Thyroid gland (tissue), 4 donors: ENCODE data around the gene COL8A1. TPM values are rescaled to one million over a fixed set of nuclear protein-coding genes. Genes with fewer than 3 reads are reported as not detected.

ENCODE experiments used
- DNase-seq, 2 donors: peaks; one replicate each; pipeline ENCODE4 v3.0.0-alpha.2; 2019
- H3K27ac ChIP-seq, 3 donors: fragments of 200-600 bp; sonication (generic); 1 replicate in 2 of 3; 2 replicates in 1 of 3; pipeline ENCODE4 v1.5.1; 2016 to 2019; ENCODE audit warnings: mild to moderate bottlenecking in 1 of 3, moderate library complexity in 1 of 3
- H3K27me3 ChIP-seq: fragments of 200-600 bp; sonication (generic); one replicate; pipeline ENCODE4 v1.5.1; 2019
- H3K36me3 ChIP-seq, 2 donors: fragments of 200-600 bp; sonication (generic); one replicate each; pipeline ENCODE4 v1.5.1; 2016 to 2019
- H3K4me1 ChIP-seq, 2 donors: fragments of 200-600 bp; sonication (generic); one replicate each; pipeline ENCODE4 v1.5.1; 2017 to 2019
- H3K4me3 ChIP-seq, 3 donors: fragments of 200-600 bp; sonication (generic); replicated peaks in 1 of 3; 1 replicate in 2 of 3; 2 replicates in 1 of 3; pipeline ENCODE4 v1.5.1; 2016; ENCODE audit warnings: mild to moderate bottlenecking in 1 of 3
- H3K9me3 ChIP-seq: fragments of 200-600 bp; sonication (generic); one replicate; pipeline ENCODE4 v1.5.1; 2017
- POLR2A ChIP-seq, 2 donors: fragments of 450-650 bp; IDR thresholded peaks; one replicate each; pipeline ENCODE4 v1.6.1; 2017; ENCODE audit warnings: antibody characterized with exemption in 2 of 2, mild to moderate bottlenecking in 2 of 2, moderate library complexity in 1 of 2
- WGBS, 2 donors: methylation state at CpG; one replicate each; pipeline ENCODE4 v1.1.5; 2017; 5-methylcytosine and 5-hydroxymethylcytosine counted together
- intact Hi-C: fragments of 100-400 bp; cut with DNase I; formaldehyde crosslinking; loops from one replicate; pipeline ENCODE4 v1.15.1; 2023
- total RNA-seq, 4 donors: library from RNA; depleted of rRNA; stranded (reverse); fragments of >200 nt; gene quantifications; one replicate each; pipeline ENCODE4 v1.2.3, GENCODE V29; 2016
- TF ChIP-seq, protein P1 (sequence below), 6 experiments: fragments of 200-600 bp in 3 of 6; fragments of 450-650 bp in 3 of 6; sonication (generic) in 3 of 6; IDR thresholded peaks; one replicate each; pipeline ENCODE4 v1.5.1; 2016 to 2019; ENCODE audit warnings: antibody characterized with exemption in 6 of 6, mild to moderate bottlenecking in 2 of 6, inconsistent platforms in 1 of 6, moderate library complexity in 1 of 6

The COL8A1 gene
- total RNA-seq, 4 donors from 2014 or later, result 65.6 to 156 (median 95.6) TPM

DNA sequence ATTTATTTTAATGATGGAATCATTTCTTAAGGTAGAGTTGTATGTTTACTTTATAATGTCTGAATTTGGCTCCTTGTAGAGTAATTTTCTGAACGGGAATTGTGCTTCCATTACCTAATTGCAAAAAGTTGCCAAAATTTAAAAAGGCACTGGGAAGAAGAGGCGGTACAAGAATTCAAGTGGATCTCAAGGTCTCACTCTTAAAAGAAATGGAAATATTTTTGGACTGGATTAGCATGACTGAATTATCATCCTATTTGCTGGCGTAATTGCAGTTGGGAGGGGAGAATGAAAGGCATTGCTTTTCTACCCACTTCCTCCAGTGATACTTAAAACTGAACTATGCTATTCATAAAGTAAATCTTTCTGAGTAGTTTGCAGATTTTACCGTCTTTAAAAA lies 46.2 kb downstream of the COL8A1 start:
- no peaks in the 10 kb centered on the region for H3K9me3 ChIP-seq
- no peak for DNase-seq
- no peaks in the 10 kb centered on the region for H3K36me3 ChIP-seq
- peaks cover 33 to 37% of the 10 kb centered on the region in 2 donors for H3K4me1 ChIP-seq
- TF ChIP-seq POLR2A (IDR thresholded peaks at IDR 0.05), result no peak
- TF ChIP-seq, protein P1, sequence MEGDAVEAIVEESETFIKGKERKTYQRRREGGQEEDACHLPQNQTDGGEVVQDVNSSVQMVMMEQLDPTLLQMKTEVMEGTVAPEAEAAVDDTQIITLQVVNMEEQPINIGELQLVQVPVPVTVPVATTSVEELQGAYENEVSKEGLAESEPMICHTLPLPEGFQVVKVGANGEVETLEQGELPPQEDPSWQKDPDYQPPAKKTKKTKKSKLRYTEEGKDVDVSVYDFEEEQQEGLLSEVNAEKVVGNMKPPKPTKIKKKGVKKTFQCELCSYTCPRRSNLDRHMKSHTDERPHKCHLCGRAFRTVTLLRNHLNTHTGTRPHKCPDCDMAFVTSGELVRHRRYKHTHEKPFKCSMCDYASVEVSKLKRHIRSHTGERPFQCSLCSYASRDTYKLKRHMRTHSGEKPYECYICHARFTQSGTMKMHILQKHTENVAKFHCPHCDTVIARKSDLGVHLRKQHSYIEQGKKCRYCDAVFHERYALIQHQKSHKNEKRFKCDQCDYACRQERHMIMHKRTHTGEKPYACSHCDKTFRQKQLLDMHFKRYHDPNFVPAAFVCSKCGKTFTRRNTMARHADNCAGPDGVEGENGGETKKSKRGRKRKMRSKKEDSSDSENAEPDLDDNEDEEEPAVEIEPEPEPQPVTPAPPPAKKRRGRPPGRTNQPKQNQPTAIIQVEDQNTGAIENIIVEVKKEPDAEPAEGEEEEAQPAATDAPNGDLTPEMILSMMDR (IDR thresholded peaks at IDR 0.05), result no peak
- peak overlapping the region; percentile 86 to 95 (median 94) for H3K27ac ChIP-seq
- 31 to 43% methylated on average over 4 of the region's 4 CpGs for WGBS, 2 donors
- intact Hi-C loops, result no loop called here
- H3K4me3 ChIP-seq, result no peak overlapping the region
- no peaks in the 10 kb centered on the region for H3K27me3 ChIP-seq

DNA sequence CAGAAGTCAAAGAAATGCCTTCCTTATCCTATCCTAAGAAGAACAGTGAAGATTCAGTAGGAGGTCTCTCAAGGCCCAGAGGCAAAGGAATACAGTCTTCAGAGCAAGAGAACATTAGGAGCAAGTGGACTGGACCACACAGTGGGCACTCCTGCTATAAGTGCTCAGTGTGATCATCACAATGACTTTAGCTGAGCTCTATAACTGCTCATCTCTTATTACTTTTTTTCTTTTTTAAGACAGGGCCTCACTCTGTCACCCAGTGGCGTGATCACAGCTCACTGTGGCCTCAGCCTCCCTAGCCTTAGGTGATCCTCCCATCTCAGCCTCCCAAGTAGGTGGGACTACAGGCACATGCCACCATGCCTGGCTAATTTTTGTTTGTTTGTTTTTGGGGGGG lies 48.1 kb downstream of the COL8A1 start:
- H3K27ac ChIP-seq, result no peak overlapping the region
- DNase-seq, result no peak
- H3K9me3 ChIP-seq, result no peaks in the 10 kb centered on the region
- H3K4me3 ChIP-seq, result no peak overlapping the region
- intact Hi-C loops, result no loop called here
- peaks cover 33% of the 10 kb centered on the region in 2 donors for H3K4me1 ChIP-seq
- TF ChIP-seq, protein P1 (IDR thresholded peaks at IDR 0.05), result no peak
- TF ChIP-seq POLR2A (IDR thresholded peaks at IDR 0.05), result no peak
- WGBS, 2 donors, result 91 to 100% methylated on average over 1 of the region's 1 CpG
- H3K36me3 ChIP-seq, result no peaks in the 10 kb centered on the region
- H3K27me3 ChIP-seq, result no peaks in the 10 kb centered on the region

GRCh38 chr3:99686955-99687612 lies 48.7 kb downstream of the COL8A1 start:
- peaks cover 27 to 30% of the 10 kb centered on the region in 2 donors for H3K4me1 ChIP-seq
- no peaks in the 10 kb centered on the region for H3K9me3 ChIP-seq
- no peaks in the 10 kb centered on the region for H3K27me3 ChIP-seq
- 50 to 52% methylated on average over 8 of the region's 8 CpGs for WGBS, 2 donors
- intact Hi-C loops, result no loop called here
- H3K36me3 ChIP-seq, result no peaks in the 10 kb centered on the region
- DNase-seq, result peak; percentile 64 to 69
- H3K27ac ChIP-seq, result no peak overlapping the region
- no peak overlapping the region for H3K4me3 ChIP-seq
- TF ChIP-seq POLR2A (IDR thresholded peaks at IDR 0.05), result no peak
- TF ChIP-seq, protein P1 (IDR thresholded peaks at IDR 0.05), result peak; percentile 42 to 85 (median 66)

- DNase-seq, result no peak
- Histone ChIP-seq H3K27me3 (no peaks in the 10 kb centered on the region), H3K4me3 (no peak overlapping the region), H3K9me3 (no peaks in the 10 kb centered on the region), H3K36me3 (no peaks in the 10 kb centered on the region), H3K4me1 (no peaks in the 10 kb centered on the region), H3K27ac (no peak overlapping the region)
- no peak for TF ChIP-seq POLR2A (IDR thresholded peaks at IDR 0.05)
- TF ChIP-seq, protein P1 (IDR thresholded peaks at IDR 0.05), result no peak
- WGBS, 2 donors, result 77 to 91% methylated on average over 4 of the region's 4 CpGs
- intact Hi-C loops, result no loop called here
Measured at GRCh38 chr3:99690761-99691369, 52.5 kb downstream of the COL8A1 start.

DNA sequence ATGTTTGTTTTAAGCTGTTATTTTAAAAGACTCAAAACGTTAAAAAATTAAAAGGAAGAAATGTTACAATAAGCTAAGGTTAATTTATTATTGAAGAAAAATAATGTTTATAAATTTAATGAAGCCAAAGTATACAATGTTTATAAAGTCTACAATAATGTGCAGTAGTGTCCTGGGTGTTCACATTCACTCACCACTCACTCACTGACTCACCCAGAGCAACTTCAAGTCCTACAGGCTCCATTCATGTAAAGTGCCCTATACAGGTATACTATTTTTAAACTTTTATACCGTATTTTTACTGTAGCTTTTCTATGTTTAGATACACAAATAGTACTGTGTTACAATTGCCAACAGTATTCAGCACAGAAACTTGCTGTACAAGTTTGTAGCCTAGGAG lies 55.2 kb downstream of the COL8A1 start:
- WGBS, 2 donors, result 66 to 71% methylated on average over 2 of the region's 2 CpGs
- no peak for DNase-seq
- intact Hi-C loops, result no loop called here
- Histone ChIP-seq H3K27ac (no peak overlapping the region), H3K4me1 (no peaks in the 10 kb centered on the region), H3K27me3 (no peaks in the 10 kb centered on the region), H3K9me3 (no peaks in the 10 kb centered on the region), H3K36me3 (no peaks in the 10 kb centered on the region), H3K4me3 (no peak overlapping the region)
- TF ChIP-seq, protein P1 (IDR thresholded peaks at IDR 0.05), result no peak
- TF ChIP-seq POLR2A (IDR thresholded peaks at IDR 0.05), result no peak
